Stimulated activated CD8-positive, alpha-beta memory T cell treated with anti-CD3 and anti-CD28 coated beads, Interleukin-12 subunit alpha, Interleukin-12 subunit beta, amount 100 ng/mL, for 1 hour (primary cell): ENCODE data around the gene WAS.
"Not testable (repeated sequence)": the region's sequence is repeated elsewhere in the genome, so short reads cannot be mapped to it uniquely, and the experiment has no call there.

Source experiments
- DNase-seq: peaks from one replicate; pipeline ENCODE4 v3.0.0-alpha.2; 2020; ENCODE audit warnings: low read depth

The WAS gene

DNA sequence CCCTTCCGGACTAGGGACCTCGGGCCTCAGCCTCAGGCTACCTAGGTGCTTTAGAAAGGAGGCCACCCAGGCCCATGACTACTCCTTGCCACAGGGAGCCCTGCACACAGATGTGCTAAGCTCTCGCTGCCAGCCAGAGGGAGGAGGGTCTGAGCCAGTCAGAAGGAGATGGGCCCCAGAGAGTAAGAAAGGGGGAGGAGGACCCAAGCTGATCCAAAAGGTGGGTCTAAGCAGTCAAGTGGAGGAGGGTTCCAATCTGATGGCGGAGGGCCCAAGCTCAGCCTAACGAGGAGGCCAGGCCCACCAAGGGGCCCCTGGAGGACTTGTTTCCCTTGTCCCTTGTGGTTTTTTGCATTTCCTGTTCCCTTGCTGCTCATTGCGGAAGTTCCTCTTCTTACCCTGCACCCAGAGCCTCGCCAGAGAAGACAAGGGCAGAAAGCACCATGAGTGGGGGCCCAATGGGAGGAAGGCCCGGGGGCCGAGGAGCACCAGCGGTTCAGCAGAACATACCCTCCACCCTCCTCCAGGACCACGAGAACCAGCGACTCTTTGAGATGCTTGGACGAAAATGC, at the start of gene WAS:
Gene WAS, plus strand, starts transcription at position 389 of the 572 bp plus-strand sequence. Its CDS starts 55 bp downstream, at position 444.
- no peak for DNase-seq

DNA sequence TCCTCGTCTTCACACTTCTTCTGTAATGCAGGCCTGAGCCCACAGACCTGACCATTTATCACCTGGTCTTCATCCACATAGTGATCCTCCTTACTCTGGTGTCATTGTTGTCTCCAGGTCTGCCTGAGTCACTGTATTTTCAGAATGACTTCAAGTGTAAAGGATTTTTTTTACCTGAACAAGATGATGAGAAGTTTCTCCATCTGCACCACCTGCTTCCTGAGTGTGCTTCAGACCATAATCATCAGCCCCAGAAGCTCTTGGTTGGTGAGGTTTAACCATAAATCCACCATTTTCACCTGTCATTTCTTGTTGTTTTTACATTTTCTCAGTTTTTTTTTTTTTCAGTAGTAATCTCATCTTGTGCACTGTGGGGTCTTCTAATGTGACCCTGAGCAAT, 47.3 kb upstream of the WAS start:
- no peak for DNase-seq

DNA sequence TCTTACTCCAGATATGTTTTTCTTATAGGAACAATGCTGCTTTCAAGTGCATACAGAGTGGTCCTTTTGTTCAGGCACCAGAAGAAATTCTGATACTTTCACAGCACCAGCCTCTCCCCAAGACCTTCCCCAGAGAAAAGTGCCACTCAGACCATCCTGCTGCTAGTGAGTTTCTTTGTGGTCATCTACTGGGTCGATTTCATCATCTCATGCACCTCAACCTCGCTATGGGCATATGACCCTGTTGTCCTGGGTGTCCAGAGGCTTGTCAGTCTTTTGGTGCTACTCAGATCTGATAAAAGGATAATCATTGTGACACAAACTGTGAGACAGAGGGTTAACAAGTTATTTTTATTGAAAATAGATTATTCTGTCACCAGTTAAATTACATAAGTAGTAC, 46.8 kb upstream of the WAS start:
- no peak for DNase-seq

DNA sequence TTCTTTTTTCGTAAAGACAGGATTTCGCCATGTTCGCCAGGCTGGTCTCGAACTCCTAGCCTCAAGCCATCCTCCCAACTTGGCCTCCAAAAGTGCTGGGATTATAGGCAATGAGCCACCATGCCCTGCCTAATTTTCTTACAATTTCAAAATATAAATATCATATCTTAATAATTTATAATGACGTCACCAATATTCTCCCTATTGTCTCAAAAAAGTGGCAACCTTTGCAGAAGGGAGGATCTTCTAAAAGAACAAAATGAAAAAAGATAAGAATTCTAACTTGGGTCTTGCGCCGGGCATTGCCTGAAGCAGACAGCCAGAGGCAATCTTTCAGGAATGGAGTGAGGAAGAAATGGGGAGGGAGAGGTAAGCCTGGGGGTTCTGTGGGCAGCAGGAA, 37.9 kb upstream of the WAS start:
- DNase-seq = no peak

DNA sequence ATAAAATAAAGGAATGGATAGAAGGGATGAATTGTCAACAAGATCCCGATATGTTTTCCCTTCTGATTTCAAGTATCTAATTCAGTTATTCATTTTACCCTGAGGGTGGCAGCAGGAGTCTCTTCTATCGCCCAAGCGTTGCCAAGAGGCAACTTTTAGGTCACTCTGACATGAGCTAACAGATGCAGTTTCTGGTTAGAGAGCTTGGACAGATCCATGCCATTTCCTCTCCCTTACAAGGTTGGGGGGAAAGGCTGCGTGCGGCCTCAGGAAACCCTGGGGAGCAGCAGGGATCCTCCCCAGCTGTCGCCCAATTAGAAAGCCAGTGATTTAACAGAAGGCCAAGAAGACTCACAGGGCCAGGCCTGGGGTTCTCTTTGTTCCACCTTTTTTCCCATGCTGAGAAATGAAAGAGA, 35.3 kb upstream of the WAS start:
- peak; percentile 14 for DNase-seq

DNA sequence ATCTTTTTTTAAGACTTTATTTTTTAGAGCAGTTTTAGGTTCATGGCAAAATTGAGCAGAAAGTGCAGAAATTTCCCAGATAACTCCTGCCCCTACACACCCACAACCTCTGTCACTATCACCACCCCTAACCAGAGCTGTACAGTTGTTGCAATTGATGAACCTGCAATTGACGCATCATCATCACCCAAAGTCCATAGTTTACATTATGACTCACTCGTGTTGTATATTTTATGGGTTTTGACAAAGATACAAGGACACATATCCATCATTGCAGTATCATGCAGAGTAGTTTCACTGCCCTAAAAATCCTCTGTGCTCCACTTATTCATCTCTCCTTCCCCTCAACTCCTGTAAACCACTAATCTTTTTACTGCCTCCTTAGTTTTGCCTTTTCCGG, 34.5 kb upstream of the WAS start:
- no peak for DNase-seq

DNA sequence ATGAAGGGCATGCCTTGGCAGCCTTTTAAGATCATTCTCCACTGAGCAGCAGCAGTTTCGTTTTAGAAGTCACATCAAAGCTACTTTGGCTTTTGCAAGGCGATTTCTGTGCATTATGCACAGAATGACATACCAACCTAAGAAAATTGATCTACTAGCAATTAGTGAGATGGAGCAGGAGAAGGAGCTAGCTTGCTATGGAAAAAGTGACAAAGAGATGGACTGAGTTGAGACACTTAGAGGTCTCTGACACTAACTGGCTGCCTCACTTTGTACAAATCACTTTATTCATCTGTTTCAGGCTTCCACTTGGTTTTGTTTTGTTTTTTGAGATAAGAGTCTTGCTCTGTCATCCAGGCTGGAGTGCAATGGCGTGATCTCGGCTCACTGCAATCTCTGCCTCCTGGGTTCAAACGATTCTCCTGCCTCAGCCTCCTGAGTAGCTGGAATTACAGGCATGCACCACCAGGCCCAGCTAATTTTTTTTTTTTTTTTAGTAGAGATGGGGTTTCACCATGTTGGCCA, 31.5 kb upstream of the WAS start:
- not testable (repeated sequence) for DNase-seq

DNA sequence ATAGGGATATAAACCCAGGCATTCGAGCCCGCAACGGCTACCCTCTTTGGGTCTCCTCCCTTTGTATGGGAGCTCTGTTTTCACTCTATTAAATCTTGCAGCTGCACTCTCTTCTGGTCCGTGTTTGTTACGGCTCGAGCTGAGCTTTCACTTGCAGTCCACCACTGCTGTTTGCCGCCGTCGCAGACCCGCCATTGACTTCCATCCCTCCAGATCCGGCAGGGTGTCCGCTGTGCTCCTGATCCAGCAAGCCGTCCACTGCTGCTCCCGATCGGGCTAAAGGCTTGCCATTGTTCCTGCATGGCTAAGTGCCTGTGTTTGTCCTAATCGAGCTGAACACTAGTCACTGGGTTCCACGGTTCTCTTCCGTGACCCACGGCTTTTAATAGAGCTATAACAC, 28.9 kb upstream of the WAS start:
- DNase-seq = not testable (repeated sequence)

DNA sequence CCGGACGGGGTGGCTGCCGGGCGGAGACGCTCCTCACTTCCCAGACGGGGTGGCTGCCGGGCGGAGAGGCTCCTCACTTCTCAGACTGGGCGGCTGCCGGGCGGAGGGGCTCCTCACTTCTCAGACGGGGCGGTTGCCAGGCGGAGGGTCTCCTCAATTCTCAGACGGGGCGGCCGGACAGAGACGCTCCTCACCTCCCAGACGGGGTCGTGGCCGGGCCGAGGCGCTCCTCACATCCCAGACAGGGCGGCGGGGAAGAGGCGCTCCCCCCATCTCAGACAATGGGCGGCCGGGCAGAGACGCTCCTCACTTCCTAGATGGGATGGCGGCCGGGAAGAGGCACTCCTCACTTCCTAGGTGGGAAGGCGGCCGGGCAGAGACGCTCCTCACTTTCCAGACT, 23.9 kb upstream of the WAS start:
- DNase-seq = not testable (repeated sequence)

DNA sequence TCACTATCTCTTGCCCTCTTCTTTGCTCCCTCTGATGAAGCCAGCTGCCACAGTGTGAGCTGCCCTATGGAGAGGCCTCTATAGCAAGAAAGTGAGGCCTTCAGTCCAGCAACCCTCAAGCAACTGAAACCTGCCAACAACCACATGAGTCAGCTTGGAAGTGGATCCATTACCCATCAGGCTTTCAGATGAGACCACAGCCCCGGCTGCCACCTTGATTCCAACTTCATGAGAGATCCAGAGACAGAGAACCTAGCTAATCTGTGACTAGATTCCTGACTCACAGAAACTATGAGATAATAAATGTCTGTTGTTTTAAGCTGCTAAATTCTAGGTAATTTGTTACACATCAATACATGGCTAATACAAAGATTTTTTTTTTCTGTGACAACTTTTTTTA, 20.4 kb upstream of the WAS start:
- no peak for DNase-seq

DNA sequence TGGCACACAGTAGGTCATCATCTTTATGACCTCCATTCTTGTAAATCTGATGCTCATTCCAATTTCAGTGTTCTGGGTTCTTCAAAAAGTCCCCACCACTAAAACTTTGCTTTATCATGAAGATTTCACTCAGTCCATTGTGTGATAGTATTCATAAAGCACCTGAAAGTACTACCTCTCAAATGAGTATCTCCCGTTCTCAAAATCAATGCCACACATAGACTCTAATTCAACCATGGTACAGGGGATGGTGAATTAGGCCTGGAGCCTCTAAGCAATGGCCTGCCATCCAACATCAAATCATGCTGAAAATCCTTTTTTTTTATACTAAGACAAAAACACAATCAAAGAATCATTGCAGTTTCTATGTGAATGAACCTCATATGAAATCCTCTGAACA, 19.4 kb upstream of the WAS start:
- no peak for DNase-seq

DNA sequence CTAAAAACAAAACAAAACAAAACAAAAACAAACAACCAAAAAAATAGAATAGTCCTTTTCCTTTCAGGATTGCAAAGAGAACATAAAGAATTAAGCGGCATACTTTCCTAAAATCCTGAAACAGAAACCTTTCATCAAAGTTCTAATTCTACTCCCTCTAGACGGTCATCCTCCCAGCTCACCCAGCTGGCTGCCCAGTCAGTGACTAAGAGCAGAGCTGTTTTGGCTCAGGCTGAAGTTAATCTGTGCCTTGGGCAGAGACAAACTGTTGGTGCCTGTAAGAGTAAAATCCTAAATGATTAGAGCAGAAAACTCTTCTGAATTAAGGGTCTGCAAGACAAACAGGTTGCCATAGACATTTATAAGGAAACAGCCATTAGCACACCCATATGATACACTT, 17.6 kb upstream of the WAS start:
- DNase-seq = no peak

DNA sequence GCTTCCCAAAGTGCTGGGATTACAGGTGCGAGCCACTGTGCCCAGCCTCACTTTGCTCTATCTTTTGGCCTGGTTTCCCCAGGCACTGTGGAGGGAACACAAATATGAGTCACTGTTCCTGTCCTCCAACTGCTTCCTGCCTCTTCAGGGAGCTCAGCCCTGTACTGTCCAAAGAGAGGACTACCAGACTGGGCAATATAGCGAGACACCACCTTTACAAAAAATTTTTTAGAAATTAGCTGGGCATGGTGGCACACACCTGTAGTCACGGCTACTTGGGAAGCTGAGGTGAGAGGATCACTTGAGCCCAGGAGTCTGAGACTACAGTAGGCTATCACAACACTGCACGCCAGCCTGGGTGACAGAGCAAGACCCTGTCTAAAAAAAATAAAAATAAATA, 16.9 kb upstream of the WAS start:
- no peak for DNase-seq

DNA sequence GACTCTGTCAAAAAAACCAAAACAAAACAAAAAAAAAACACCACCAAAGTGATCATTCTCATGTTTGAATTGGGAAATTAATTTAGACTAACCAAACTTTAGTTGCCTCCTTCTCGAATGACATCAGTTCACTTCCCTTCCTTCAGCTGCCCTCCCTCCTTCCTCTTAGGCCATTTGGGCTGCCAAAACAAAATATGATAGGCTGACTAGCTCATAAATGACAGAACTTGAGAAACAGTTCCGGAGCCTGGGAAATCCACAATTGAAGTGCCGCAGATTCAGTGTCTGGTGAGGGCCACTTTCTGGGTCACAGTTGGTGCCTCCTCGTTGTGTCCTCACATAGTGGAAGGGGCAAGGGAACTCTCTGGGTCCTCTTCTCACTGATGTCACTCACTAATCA, 16.1 kb upstream of the WAS start:
- DNase-seq = no peak

DNA sequence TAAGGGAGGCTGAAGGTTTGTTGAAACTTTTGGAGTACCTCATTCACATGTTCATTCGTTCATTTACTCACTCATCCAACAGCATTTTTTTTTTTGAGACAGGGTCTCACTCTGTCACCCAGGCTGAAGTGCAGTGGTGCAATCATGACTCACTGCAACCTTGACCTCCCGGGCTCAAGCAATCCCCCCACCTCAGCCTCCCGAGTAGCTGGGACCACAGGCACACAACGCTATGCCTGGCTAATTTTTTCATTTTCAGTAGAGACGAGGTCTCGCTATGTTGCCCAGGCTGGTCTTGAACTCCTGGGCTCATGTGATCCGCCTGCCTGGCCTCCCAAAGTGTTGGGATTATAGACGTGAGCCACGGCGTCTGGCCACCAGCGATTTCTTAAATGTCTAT, 15.4 kb upstream of the WAS start:
- DNase-seq = not testable (repeated sequence)

DNA sequence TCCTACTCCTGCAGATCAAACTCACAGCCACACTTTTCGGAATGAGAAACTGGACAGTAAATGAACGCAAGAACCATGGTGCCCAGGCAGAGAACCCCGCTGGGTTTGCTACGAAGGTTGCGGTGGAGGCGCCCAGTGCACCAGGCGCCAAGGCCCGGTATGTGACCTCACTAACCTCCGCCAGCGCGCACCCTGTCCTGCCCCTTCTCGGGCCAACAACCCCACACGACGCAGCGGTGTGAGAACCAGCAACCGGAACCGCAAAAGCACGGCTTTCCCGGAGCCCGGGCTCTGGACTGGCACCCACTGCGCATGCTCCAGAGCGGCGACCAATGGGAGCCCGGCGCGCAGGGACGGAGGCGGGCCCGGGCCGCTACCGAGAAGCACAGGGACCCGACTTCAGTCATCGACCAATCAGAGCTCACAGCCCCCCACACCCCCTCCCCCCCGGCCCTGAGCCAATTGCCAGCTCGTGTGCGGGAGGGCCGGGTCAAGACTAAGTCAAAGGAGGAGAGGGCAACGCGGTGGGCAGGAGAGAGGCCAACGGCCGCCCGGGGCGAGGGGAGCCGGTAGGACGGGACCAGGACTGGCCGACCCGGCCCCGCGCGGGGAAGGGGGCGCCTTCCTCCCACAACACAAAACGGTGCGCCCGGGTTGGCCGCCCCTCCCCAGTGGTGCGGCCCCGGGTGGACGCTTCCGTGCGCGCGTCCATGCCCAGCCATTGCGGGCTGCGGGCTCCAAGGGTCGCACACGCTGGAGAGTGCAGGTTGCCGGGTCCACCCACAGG, 7.3 kb upstream of the WAS start:
- peak; percentile 77 for DNase-seq

DNA sequence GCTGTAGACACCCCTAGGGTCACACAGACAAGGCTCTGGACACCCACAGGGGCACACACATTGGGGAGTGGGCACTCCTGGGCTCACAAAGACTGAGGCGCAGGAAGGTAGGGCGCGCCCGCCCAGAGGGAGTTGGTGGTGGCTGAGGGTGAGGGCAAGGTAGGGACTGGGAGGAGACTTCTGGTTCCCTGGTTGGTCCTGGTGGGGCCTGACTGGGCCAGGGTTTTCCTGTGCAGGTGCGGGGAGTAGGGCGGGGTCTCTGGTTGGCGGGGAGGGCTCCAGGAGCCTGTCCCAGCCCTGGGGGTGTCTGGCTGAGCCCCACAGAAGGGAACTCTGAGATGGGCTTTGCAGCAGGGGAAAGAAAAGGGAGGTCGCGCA, 6.7 kb upstream of the WAS start:
- DNase-seq = no peak

DNA sequence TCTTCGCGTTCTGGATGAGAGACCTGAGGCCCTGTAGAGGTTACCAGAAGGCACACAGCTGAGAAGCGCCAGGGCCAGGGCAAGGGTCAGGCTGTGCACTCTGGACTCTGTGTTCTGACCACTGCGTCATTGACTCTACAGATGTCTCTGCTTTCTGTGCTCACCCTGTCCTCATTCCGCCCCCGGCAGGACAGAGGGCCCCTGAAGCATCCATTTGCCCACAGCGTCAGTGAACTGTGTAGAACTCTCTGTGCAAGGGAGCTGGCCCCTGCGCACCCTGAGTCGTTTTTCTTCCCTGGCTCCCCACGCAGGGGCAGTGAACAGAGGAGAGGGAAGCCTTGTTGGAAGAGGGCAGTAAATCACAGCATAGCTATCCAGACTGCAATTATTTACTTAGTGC, 6.1 kb upstream of the WAS start:
- no peak for DNase-seq

DNA sequence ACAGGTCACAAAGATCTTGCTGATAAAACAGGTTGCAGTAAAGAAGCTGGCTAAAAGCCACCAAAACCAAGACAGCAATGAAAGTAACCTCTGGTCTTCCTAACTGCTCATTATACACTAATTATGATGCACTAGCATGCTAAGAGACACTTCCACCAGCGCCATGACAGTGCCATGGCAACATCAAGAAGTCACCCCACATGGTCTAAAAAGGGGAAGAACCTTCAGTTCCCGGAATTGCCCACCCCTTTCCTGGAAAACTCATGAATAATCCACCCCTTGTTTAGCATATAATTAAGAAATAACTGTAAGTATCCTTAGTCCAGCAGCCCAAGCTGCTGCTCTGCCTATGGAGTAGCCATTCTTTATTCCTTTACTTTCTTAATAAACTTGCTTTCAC, 3.1 kb upstream of the WAS start:
- not testable (repeated sequence) for DNase-seq

DNA sequence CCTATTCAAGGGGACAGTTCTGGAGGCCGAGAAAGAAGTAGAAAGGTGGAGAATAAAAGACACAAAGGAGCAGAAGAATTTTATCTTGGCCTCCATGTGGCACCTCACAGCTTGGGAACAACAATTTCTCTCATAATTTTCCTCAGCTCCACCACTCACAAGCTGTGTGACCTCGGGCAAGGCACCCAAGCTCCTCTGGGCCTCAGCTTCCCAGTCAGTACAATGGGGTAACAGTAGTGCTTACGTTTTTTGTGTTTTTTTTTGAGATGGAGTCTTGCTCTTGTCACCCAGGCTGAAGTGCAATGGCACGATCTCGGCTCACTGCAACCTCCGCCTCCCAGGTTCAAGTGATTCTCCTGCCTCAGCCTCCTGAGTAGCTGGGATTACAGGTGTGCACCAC, 2.7 kb upstream of the WAS start:
- not testable (repeated sequence) for DNase-seq

DNA sequence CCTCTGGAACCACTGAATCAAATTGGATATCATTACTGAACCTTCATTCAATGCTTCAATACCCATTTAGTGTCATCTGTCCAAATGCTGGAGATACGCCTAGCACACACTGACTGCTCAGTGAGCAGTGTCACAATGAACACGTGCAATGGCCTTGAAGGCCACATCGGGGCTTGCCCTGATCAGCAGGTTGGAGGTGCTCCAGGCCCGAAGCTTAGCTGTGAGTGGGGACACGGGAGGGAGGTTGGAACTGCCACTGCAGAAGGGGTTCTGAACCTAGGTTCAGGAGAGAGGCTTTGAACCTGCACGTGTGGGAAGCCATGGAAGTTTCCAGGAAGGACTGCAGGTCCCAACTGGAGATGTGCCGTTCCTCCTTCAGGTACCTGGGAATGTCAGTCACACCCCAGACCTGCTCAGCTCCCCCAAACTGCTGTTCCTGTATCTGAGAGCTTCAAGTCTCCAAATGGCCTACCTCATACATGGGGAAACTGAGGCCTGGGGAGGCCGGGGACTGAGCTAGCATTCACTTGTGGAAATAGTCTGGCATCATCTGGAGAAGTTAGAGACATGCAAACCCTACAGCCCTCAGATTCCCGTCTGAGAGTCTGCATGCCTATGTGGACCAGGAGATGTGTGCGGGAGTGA, 1.9 kb upstream of the WAS start:
- DNase-seq = no peak

DNA sequence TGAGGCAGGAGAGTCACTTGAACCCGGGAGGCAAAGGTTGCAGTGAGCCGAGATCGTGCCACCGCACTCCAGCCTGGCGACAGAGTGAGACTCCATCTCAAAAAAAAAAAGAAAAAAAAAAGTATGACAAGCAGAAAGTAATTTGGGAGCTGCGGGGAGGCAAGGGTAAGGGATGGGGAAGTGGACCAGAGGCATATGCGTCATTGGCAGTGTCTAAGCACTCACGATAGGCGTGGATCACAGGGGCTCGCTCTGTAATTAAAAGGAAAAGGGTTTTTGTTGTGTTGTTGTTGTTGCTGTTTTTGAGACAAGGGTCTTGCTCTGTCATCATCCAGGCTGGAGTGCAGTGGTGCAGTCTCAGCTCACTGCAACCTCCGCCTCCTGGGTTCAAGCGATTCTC, 804 bp upstream of the WAS start:
- DNase-seq = not testable (repeated sequence)

DNA sequence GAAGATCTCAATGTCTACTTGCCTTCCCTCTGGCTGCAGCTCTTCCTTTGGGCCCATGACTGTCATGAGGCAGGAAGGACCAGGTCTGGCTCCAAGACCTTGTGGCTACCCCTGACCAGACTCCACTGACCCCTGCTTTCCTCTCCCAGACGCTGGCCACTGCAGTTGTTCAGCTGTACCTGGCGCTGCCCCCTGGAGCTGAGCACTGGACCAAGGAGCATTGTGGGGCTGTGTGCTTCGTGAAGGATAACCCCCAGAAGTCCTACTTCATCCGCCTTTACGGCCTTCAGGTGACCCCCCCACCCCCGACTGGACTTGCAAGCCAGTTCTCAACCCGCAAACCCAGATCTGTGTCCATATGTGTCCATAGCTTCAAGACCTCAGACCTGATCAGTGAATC, 535 bp downstream of the WAS start:
- DNase-seq = no peak
